Loucy (cell line): ENCODE data around the gene GCSAML.

ENCODE experiments used
- H2AFZ ChIP-seq: fragments of 200-600 bp; sonication (generic); 2 replicates; pipeline ENCODE4 v1.6.0; 2016; ENCODE audit warnings: antibody characterized with exemption, mild to moderate bottlenecking, low read length, moderate library complexity
- H3F3A ChIP-seq: fragments of 200-600 bp; 2 replicates; pipeline ENCODE4 v1.6.0; 2016; ENCODE audit warnings: antibody characterized with exemption, low read depth, mild to moderate bottlenecking
- H3K27me3 ChIP-seq: fragments of 200-600 bp; sonication (generic); 2 replicates; pipeline ENCODE4 v1.6.1; 2014; ENCODE audit warnings: low read length, mild to moderate bottlenecking; ENCODE audit not compliant: insufficient read depth, poor library complexity, severe bottlenecking
- H3K36me3 ChIP-seq: fragments of 200-600 bp; sonication (generic); 2 replicates; pipeline ENCODE4 v1.6.1; 2016; ENCODE audit warnings: low read length; ENCODE audit not compliant: insufficient read depth
- H3K4me1 ChIP-seq: fragments of 200-600 bp; sonication (generic); 2 replicates; pipeline ENCODE4 v1.5.1; 2014; ENCODE audit warnings: low read length, mild to moderate bottlenecking; ENCODE audit not compliant: insufficient read depth, poor library complexity, severe bottlenecking
- H3K4me2 ChIP-seq: fragments of 200-600 bp; sonication (generic); 2 replicates; pipeline ENCODE4 v1.6.0; 2014; ENCODE audit warnings: antibody characterized with exemption, low read length, low read depth, mild to moderate bottlenecking; ENCODE audit not compliant: poor library complexity, severe bottlenecking
- H3K4me3 ChIP-seq: fragments of 200-600 bp; sonication (generic); 2 replicates; pipeline ENCODE4 v1.5.1; 2014; ENCODE audit warnings: low read length, mild to moderate bottlenecking, mixed read lengths; ENCODE audit not compliant: poor library complexity, severe bottlenecking
- H3K79me2 ChIP-seq: fragments of 200-600 bp; sonication (generic); 2 replicates; pipeline ENCODE4 v1.6.1; 2014; ENCODE audit warnings: low read length; ENCODE audit not compliant: insufficient read depth
- H3K9ac ChIP-seq: fragments of 200-600 bp; sonication (generic); 2 replicates; pipeline ENCODE4 v1.6.0; 2014; ENCODE audit warnings: mild to moderate bottlenecking, low read depth, low read length, moderate library complexity; ENCODE audit not compliant: poor library complexity, severe bottlenecking
- H3K9me2 ChIP-seq: fragments of 200-600 bp; sonication (generic); replicated peaks from 2 replicates; pipeline ENCODE4 v1.6.1; 2016; ENCODE audit warnings: low read depth, low read length, mixed read lengths
- H3K9me3 ChIP-seq: fragments of 200-600 bp; sonication (generic); 2 replicates; pipeline ENCODE4 v1.6.1; 2014; ENCODE audit warnings: mild to moderate bottlenecking, antibody characterized with exemption, low read length, low read depth; ENCODE audit not compliant: insufficient read depth
- H4K20me1 ChIP-seq: fragments of 200-600 bp; sonication (generic); 2 replicates; pipeline ENCODE4 v1.6.0; 2014; ENCODE audit warnings: antibody characterized with exemption, low read length, mild to moderate bottlenecking; ENCODE audit not compliant: insufficient read depth, poor library complexity, severe bottlenecking
- EZH2phosphoT487 ChIP-seq: fragments of 200-600 bp; IDR thresholded peaks from 2 replicates; pipeline ENCODE4 v1.6.1; 2018; ENCODE audit warnings: antibody characterized with exemption, mild to moderate bottlenecking, moderate library complexity, borderline replicate concordance
- TF ChIP-seq, protein P1 (sequence below): fragments of 200-600 bp; sonication (generic); conservative IDR thresholded peaks from 2 replicates; pipeline ENCODE4 v1.5.1; 2014; ENCODE audit warnings: mild to moderate bottlenecking, antibody characterized with exemption, low read length

Gene GCSAML

DNA sequence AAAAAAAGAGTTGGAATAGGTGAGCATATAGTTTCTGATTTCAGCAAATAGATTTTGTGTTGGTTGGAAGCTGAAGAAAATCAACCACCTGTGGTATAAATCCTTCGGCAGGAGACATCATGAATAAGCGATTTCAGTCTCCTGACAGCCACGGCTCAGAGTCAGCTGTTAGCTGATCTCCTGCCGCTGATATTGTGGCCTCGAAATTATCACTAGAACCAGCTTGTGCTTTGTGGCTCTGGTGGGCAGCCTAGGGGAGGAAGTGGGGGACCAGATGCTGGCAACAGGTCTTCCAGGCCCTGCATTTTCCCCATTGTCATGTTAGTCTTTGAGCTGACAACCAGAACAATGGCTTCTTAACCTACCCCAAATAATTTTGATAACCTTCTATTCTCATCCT is 842 bp upstream of the GCSAML start:
- peak overlapping the region; percentile 87 for H3K9ac ChIP-seq
- H3K27me3 ChIP-seq, result no peaks in the 10 kb centered on the region
- H3K9me2 ChIP-seq, result no peaks in the 10 kb centered on the region
- H3K9me3 ChIP-seq, result no peaks in the 10 kb centered on the region
- 0 out of 2 replicates have a peak overlapping the region, but pooled peaks have one; percentile 13 for H2AFZ ChIP-seq
- H4K20me1 ChIP-seq, result peaks cover 20% of the 10 kb centered on the region
- H3K4me1 ChIP-seq, result peaks cover 68% of the 10 kb centered on the region
- H3F3A ChIP-seq, result no peaks in the 10 kb centered on the region; the same call in 1 of the 2 replicates
- H3K36me3 ChIP-seq, result no peaks in the 10 kb centered on the region
- H3K4me2 ChIP-seq, result peak overlapping the region; percentile 92
- H3K4me3 ChIP-seq, result peak overlapping the region; percentile 73
- peaks cover 48% of the 10 kb centered on the region for H3K79me2 ChIP-seq
- TF ChIP-seq, protein P1, sequence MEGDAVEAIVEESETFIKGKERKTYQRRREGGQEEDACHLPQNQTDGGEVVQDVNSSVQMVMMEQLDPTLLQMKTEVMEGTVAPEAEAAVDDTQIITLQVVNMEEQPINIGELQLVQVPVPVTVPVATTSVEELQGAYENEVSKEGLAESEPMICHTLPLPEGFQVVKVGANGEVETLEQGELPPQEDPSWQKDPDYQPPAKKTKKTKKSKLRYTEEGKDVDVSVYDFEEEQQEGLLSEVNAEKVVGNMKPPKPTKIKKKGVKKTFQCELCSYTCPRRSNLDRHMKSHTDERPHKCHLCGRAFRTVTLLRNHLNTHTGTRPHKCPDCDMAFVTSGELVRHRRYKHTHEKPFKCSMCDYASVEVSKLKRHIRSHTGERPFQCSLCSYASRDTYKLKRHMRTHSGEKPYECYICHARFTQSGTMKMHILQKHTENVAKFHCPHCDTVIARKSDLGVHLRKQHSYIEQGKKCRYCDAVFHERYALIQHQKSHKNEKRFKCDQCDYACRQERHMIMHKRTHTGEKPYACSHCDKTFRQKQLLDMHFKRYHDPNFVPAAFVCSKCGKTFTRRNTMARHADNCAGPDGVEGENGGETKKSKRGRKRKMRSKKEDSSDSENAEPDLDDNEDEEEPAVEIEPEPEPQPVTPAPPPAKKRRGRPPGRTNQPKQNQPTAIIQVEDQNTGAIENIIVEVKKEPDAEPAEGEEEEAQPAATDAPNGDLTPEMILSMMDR, result no peak
- no peak for TF ChIP-seq EZH2phosphoT487

DNA sequence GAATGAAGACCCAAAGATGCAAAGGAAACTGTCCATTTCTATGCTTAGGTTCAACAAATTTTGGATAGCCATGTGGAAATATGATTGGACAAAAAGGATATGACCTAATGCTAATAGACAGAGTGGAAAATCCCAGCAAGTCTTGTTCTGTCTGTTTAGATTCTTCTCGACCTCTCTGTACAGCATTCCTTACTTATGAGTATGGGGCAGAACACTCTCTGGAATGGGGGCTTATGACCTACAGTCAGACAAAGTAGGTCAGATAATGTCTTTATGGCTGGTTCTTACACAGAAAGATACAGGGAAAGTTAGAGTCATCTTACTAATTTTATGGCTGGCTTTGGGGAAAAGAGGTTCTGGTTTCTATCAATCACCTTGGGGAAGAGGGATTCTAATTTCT is 2.8 kb downstream of the GCSAML start:
- Histone ChIP-seq H3K4me2 (peak overlapping the region; percentile 92), H3K27me3 (no peaks in the 10 kb centered on the region), H3K9ac (peak overlapping the region; percentile 87), H3K79me2 (peaks cover 84% of the 10 kb centered on the region), H3K4me1 (peaks cover 79% of the 10 kb centered on the region), H4K20me1 (peaks cover 56% of the 10 kb centered on the region), H3K9me2 (no peaks in the 10 kb centered on the region), H3K4me3 (peak overlapping the region; percentile 73), H2AFZ (no peak overlapping the region), H3K9me3 (no peaks in the 10 kb centered on the region), H3K36me3 (peaks cover 5% of the 10 kb centered on the region), H3F3A (peaks cover 1% of the 10 kb centered on the region; the same call in 1 of the 2 replicates)
- TF ChIP-seq, protein P1, result no peak
- TF ChIP-seq EZH2phosphoT487, result no peak

DNA sequence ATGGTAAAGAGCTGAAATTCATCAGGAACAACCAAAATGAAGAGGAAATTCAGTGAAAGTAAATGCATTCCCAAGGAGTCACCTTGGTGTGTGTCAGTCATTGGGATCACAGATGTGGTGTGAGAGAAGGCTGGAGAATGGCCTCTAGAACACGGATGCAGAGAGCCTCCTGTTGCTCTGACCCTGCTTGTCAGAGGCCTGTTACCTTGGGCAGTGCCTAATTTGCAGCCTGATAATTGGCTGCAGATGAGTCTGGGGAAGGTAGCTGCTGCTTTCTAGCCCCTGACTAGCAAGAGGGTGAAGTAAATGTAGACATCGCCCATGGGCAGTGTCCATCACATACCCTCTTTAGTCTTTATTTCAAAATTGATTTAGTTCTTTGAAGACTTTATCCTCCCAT is 3.3 kb downstream of the GCSAML start:
- Histone ChIP-seq H4K20me1 (peaks cover 59% of the 10 kb centered on the region), H3F3A (peaks cover 4% of the 10 kb centered on the region; the same call in 1 of the 2 replicates), H2AFZ (no peak overlapping the region), H3K27me3 (no peaks in the 10 kb centered on the region), H3K36me3 (peaks cover 10% of the 10 kb centered on the region), H3K4me2 (peak overlapping the region; percentile 92), H3K4me1 (peaks cover 80% of the 10 kb centered on the region), H3K9me3 (no peaks in the 10 kb centered on the region), H3K4me3 (peak overlapping the region; percentile 73), H3K9ac (peak overlapping the region; percentile 87), H3K79me2 (peaks cover 89% of the 10 kb centered on the region), H3K9me2 (no peaks in the 10 kb centered on the region)
- TF ChIP-seq, protein P1, result no peak
- TF ChIP-seq EZH2phosphoT487, result no peak
